Adrenal gland (tissue), 12 donors: Measurements from ENCODE around the gene SNX9. TPM values are rescaled to one million over a fixed set of nuclear protein-coding genes. Genes with fewer than 3 reads are reported as not detected.

Source experiments
- DNase-seq, 7 donors: peaks; one replicate each; pipeline ENCODE4 v3.0.0-alpha.2; 2019 to 2020
- H3K27ac ChIP-seq, 5 donors: fragments of 200-600 bp; sonication (generic) in 4 of 5; 1 replicate in 3 of 5; 2 replicates in 2 of 5; pipeline versions ENCODE4 v1.5.1 to v1.8.0; 2016 to 2020; ENCODE audit warnings: mild to moderate bottlenecking in 1 of 5
- H3K27me3 ChIP-seq: fragments of 200-600 bp; 2 replicates; pipeline ENCODE4 v1.8.0; 2021
- H3K36me3 ChIP-seq, 2 donors: fragments of 200-600 bp; replicated peaks in 1 of 2; 1 replicate in 1 of 2; 2 replicates in 1 of 2; pipeline versions ENCODE4 v1.5.1 to v1.8.0; 2018 to 2022
- H3K4me1 ChIP-seq, 2 donors: fragments of 200-600 bp; replicated peaks in 1 of 2; 1 replicate in 1 of 2; 2 replicates in 1 of 2; pipeline versions ENCODE4 v1.5.1 to v1.8.0; 2018 to 2021
- H3K4me3 ChIP-seq, 4 donors: fragments of 200-600 bp; sonication (generic) in 3 of 4; one replicate each; pipeline ENCODE4 v1.5.1; 2016 to 2018
- H3K9me3 ChIP-seq, 3 donors: fragments of 200-600 bp; sonication (generic) in 1 of 3; replicated peaks in 1 of 3; 1 replicate in 2 of 3; 2 replicates in 1 of 3; pipeline versions ENCODE4 v1.5.1 to v1.8.0; 2016 to 2021
- POLR2A ChIP-seq, 2 donors: fragments of 450-650 bp; IDR thresholded peaks; one replicate each; pipeline ENCODE4 v1.6.1; 2017; ENCODE audit warnings: antibody characterized with exemption in 2 of 2, mild to moderate bottlenecking in 2 of 2, moderate library complexity in 1 of 2
- WGBS, 4 donors: extraction: QIAGEN DNeasy Blood & Tissue Kit in 2 of 4; methylation state at CpG; one replicate each; pipeline versions ENCODE4 v1.1.5 to v1.1.7; 2013 to 2017; 5-methylcytosine and 5-hydroxymethylcytosine counted together
- intact Hi-C, 2 donors: fragments of 100-400 bp; cut with DNase I; formaldehyde crosslinking; loops; one replicate each; pipeline versions ENCODE4 v1.14.1 to v1.15.0; 2022 to 2023
- polyA plus RNA-seq, 3 donors: library from polyadenylated mRNA; stranded (reverse); fragments of 200-250 nt in 2 of 3; fragments of 350-450 nt in 1 of 3; fragmentation: Illumina TruSeq in 1 of 3; extraction: RNeasy Lipid Tissue Mini Kit (QIAGEN cat#74804) in 1 of 3; gene quantifications; one replicate each; pipeline ENCODE4 v1.2.3, GENCODE V29; 2013 to 2014
- total RNA-seq, 9 donors: library from RNA; depleted of rRNA in 4 of 9; stranded (reverse); fragments of >200 nt in 4 of 9; fragments of 120-200 nt in 1 of 9; fragmentation: NEBNext Ultra II Directional in 1 of 9; extraction: Animal tissue kit (Norgen Biotek cat#: 25700) in 1 of 9; gene quantifications; one replicate each; pipeline versions ENCODE4 v1.1.0 to v1.2.4, GENCODE V29; 2013 to 2023
- TF ChIP-seq, protein P1 (sequence below), 6 experiments: fragments of 450-650 bp in 4 of 6; fragments of 200-600 bp in 2 of 6; sonication (generic) in 1 of 6; IDR thresholded peaks; 1 replicate in 5 of 6; 2 replicates in 1 of 6; pipeline versions ENCODE4 v1.5.1 to v1.8.0; 2016 to 2021; ENCODE audit warnings: antibody characterized with exemption in 6 of 6, mild to moderate bottlenecking in 2 of 6, moderate library complexity in 1 of 6
- donor health status: healthy with polysubstance abuse.
- donor health status: Bipolar disorder and iron deficiency.
- donor health status: DM: yes; HTN: yes; CAD: no.
- donor health status: DM: no; HTN: no; CAD: no.
- donor health status: DM: no; HTN: no; CAD: no.
- donor health status: DM: yes; HTN: yes; CAD: no.

Gene SNX9
- total and polyA plus RNA-seq, 12 donors, result 27.7 to 59.6 (median 50.4) TPM

DNA sequence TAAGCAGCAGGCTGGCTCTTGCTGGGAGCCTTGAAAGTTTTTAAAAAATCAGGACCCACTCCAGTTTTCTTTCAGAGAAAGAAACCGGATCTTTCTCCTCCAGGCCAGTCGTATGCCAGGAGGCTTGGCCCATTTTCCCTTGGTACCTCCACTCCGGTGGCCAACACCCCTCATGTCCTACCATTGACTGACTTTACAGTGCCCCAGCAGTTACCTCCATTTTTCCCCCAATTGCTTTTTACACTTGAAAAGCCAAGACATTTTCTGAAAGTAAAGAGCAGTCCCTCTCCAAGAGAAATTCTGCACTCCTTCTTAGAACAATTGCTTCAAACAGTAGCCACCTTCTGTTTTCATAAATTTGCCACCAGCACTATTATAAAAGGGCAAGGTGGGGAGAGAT, 47.7 kb upstream of the SNX9 start:
- 80 to 98% (median 89%) methylated on average over 3 of the region's 3 CpGs for WGBS, 4 donors
- no peak overlapping the region for H3K4me3 ChIP-seq
- TF ChIP-seq POLR2A (IDR thresholded peaks at IDR 0.05), result no peak
- TF ChIP-seq, protein P1, sequence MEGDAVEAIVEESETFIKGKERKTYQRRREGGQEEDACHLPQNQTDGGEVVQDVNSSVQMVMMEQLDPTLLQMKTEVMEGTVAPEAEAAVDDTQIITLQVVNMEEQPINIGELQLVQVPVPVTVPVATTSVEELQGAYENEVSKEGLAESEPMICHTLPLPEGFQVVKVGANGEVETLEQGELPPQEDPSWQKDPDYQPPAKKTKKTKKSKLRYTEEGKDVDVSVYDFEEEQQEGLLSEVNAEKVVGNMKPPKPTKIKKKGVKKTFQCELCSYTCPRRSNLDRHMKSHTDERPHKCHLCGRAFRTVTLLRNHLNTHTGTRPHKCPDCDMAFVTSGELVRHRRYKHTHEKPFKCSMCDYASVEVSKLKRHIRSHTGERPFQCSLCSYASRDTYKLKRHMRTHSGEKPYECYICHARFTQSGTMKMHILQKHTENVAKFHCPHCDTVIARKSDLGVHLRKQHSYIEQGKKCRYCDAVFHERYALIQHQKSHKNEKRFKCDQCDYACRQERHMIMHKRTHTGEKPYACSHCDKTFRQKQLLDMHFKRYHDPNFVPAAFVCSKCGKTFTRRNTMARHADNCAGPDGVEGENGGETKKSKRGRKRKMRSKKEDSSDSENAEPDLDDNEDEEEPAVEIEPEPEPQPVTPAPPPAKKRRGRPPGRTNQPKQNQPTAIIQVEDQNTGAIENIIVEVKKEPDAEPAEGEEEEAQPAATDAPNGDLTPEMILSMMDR (IDR thresholded peaks at IDR 0.05), result no peak
- no peaks in the 10 kb centered on the region for H3K9me3 ChIP-seq
- intact Hi-C loops, result no loop called here
- H3K36me3 ChIP-seq, result no peaks in the 10 kb centered on the region
- H3K27me3 ChIP-seq, result no peaks in the 10 kb centered on the region
- DNase-seq, result no peak
- H3K4me1 ChIP-seq, result no peaks in the 10 kb centered on the region
- no peak overlapping the region for H3K27ac ChIP-seq

- no peaks in the 10 kb centered on the region for H3K36me3 ChIP-seq
- H3K4me3 ChIP-seq, result no peak overlapping the region
- intact Hi-C loops, result no loop called here
- no peaks in the 10 kb centered on the region for H3K27me3 ChIP-seq
- TF ChIP-seq, protein P1 (IDR thresholded peaks at IDR 0.05), result no peak
- no peak for TF ChIP-seq POLR2A (IDR thresholded peaks at IDR 0.05)
- no peaks in the 10 kb centered on the region for H3K9me3 ChIP-seq
- no peak for DNase-seq
- H3K4me1 ChIP-seq, result no peaks in the 10 kb centered on the region
- H3K27ac ChIP-seq, result no peak overlapping the region
- WGBS, 4 donors, result 92 to 98% (median 94%) methylated on average over 4 of the region's 4 CpGs
These were observed 45.7 kb upstream of the SNX9 start for GRCh38 chr6:157777344-157777743.

DNA sequence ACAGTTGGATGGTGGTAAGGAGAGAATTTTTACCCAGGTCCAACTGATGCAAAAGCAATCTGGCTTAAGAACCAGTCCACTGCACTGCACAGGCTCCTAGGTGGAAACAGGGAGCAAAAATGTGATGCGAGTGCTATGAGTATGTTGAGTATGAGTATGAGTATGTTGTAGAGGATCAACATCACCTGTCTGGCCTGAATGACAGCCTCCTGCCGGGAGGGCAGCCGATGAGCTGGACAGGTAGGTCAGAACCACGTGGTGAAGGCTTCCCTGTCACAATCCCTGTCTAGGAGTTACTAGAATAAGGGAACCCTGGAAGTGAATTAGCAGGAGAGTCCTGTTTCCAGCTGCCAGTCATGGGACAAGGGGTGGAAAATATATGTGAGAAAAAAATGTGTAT, 44.3 kb upstream of the SNX9 start:
- TF ChIP-seq POLR2A (IDR thresholded peaks at IDR 0.05), result no peak
- TF ChIP-seq, protein P1 (IDR thresholded peaks at IDR 0.05), result no peak
- Histone ChIP-seq H3K27ac (no peak overlapping the region), H3K9me3 (no peaks in the 10 kb centered on the region), H3K4me3 (no peak overlapping the region), H3K4me1 (no peaks in the 10 kb centered on the region), H3K36me3 (no peaks in the 10 kb centered on the region), H3K27me3 (no peaks in the 10 kb centered on the region)
- 85 to 96% (median 92%) methylated on average over 4 of the region's 4 CpGs for WGBS, 4 donors
- DNase-seq, result no peak
- intact Hi-C loops, result no loop called here

DNA sequence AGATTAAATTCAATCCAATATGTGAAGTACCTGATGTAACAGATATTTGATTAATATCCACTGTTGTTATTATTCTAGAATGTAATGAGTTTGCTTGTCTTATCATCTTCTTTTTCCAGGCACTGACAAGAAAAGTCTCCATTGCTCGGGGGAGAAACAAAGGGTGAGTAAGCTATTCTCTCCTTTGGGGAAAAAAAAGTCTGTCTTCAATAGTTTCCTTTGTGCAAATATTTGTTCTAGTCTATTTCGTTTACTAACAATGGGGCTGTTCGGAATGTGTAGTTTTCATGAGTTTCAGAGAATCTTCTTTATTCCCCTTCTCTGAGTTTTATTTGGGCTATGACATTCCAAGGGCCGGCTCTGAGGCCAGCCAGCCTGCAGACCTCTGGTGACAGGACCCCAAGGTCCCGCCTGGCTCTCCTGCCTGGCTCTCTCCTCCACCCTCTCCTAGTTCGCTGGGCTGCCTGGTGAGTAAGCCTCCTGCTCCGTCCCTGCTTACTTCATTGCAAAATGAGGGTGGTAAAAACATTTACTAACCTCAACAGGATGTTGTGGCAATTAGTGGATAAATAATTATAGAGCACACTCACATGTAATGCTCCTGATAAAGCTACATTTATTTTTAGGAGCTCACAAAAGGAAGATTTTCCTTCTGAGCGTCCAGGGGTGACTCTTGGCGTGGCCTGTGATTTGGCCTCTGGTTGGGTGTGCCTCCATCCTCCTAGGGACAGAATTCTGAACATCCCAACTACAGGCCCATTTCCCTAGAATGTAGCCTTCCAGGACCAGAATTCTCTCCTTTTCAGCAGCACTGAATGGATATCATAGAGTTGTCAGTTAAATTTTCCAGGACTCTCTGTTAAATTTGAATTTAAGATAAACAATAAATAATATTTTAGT, 43.1 kb upstream of the SNX9 start:
- intact Hi-C loops, result no loop called here
- no peaks in the 10 kb centered on the region for H3K27me3 ChIP-seq
- WGBS, 4 donors, result 78 to 88% (median 80%) methylated on average over 9 of the region's 9 CpGs
- no peaks in the 10 kb centered on the region for H3K36me3 ChIP-seq
- no peak overlapping the region for H3K27ac ChIP-seq
- no peaks in the 10 kb centered on the region for H3K9me3 ChIP-seq
- DNase-seq, result no peak
- TF ChIP-seq, protein P1 (IDR thresholded peaks at IDR 0.05), result no peak
- TF ChIP-seq POLR2A (IDR thresholded peaks at IDR 0.05), result no peak
- H3K4me1 ChIP-seq, result no peaks in the 10 kb centered on the region
- H3K4me3 ChIP-seq, result no peak overlapping the region
